Coronary artery (tissue), 2 donors: Measurements from ENCODE around the gene ANXA11.

ENCODE experiments used
- DNase-seq: peaks from one replicate; pipeline ENCODE4 v3.0.0-alpha.2; 2017; ENCODE audit warnings: low spot score
- H3K27ac ChIP-seq, 2 donors: fragments of 200-600 bp; sonication (generic); one replicate each; pipeline ENCODE4 v1.5.1; 2016 to 2019
- H3K4me3 ChIP-seq: fragments of 200-600 bp; sonication (generic); 2 replicates; pipeline ENCODE4 v1.5.1; 2016; ENCODE audit warnings: mild to moderate bottlenecking, moderate library complexity
- TF ChIP-seq, protein P1 (sequence below): fragments of 200-600 bp; sonication (generic); IDR thresholded peaks from one replicate; pipeline ENCODE4 v1.5.1; 2019; ENCODE audit warnings: antibody characterized with exemption

ANXA11 gene

GRCh38 chr10:80118669-80119068 is 86.7 kb downstream of the ANXA11 start:
- no peak for DNase-seq
- TF ChIP-seq, protein P1, sequence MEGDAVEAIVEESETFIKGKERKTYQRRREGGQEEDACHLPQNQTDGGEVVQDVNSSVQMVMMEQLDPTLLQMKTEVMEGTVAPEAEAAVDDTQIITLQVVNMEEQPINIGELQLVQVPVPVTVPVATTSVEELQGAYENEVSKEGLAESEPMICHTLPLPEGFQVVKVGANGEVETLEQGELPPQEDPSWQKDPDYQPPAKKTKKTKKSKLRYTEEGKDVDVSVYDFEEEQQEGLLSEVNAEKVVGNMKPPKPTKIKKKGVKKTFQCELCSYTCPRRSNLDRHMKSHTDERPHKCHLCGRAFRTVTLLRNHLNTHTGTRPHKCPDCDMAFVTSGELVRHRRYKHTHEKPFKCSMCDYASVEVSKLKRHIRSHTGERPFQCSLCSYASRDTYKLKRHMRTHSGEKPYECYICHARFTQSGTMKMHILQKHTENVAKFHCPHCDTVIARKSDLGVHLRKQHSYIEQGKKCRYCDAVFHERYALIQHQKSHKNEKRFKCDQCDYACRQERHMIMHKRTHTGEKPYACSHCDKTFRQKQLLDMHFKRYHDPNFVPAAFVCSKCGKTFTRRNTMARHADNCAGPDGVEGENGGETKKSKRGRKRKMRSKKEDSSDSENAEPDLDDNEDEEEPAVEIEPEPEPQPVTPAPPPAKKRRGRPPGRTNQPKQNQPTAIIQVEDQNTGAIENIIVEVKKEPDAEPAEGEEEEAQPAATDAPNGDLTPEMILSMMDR = no peak

GRCh38 chr10:80110986-80111385 is 94.4 kb downstream of the ANXA11 start:
- TF ChIP-seq, protein P1 = no peak
- Histone ChIP-seq H3K4me3 (no peak overlapping the region), H3K27ac (peak overlapping the region in 1 of 2 donors; percentile 78)
- no peak for DNase-seq

More at GRCh38 chr10:80118669-80119068, 86.7 kb downstream of the ANXA11 start:
- no peak overlapping the region for H3K27ac ChIP-seq
- no peak overlapping the region for H3K4me3 ChIP-seq

GRCh38 chr10:80108576-80109239 is 96.6 kb downstream of the ANXA11 start:
- Histone ChIP-seq H3K27ac (no peak overlapping the region), H3K4me3 (no peak overlapping the region)
- DNase-seq = no peak
- TF ChIP-seq, protein P1 = no peak

GRCh38 chr10:80104066-80104926 is 101.0 kb downstream of the ANXA11 start:
- peak; percentile 78 for DNase-seq
- TF ChIP-seq, protein P1 = no peak
- Histone ChIP-seq H3K4me3 (peak overlapping the region; percentile 39), H3K27ac (peak overlapping the region; percentile 40 to 79)
